AG10803 (cell line): Measurements from ENCODE around the gene HABP4.

ENCODE experiments used
- DNase-seq: peaks from one replicate; pipeline ENCODE4 v3.0.0; 2010; ENCODE audit warnings: low read depth
- H3K4me3 ChIP-seq: 2 replicates; pipeline ENCODE4 v1.5.1; 2011; ENCODE audit warnings: mild to moderate bottlenecking, low read length, control low read depth
- CTCF ChIP-seq: conservative IDR thresholded peaks from 2 replicates; pipeline ENCODE4 v1.5.1; 2011; ENCODE audit warnings: mild to moderate bottlenecking, low read length, control low read depth, inconsistent platforms

The HABP4 gene

GRCh38 chr9:96510258-96510657, 60.3 kb downstream of the HABP4 start:
- H3K4me3 ChIP-seq: no peak overlapping the region
- peak; percentile 50 for DNase-seq
- TF ChIP-seq CTCF: no peak

- TF ChIP-seq CTCF: no peak
- no peak for DNase-seq
- no peak overlapping the region for H3K4me3 ChIP-seq
Observed at GRCh38 chr9:96512240-96512639, 62.3 kb downstream of the HABP4 start.

GRCh38 chr9:96513622-96514021, 63.7 kb downstream of the HABP4 start:
- DNase-seq: peak; percentile 63
- no peak overlapping the region for H3K4me3 ChIP-seq
- no peak for TF ChIP-seq CTCF

- peak; percentile 91 for DNase-seq
- H3K4me3 ChIP-seq: peak overlapping the region; percentile 44
- TF ChIP-seq CTCF: no peak
Observed at GRCh38 chr9:96514108-96514799, 64.3 kb downstream of the HABP4 start.

DNA sequence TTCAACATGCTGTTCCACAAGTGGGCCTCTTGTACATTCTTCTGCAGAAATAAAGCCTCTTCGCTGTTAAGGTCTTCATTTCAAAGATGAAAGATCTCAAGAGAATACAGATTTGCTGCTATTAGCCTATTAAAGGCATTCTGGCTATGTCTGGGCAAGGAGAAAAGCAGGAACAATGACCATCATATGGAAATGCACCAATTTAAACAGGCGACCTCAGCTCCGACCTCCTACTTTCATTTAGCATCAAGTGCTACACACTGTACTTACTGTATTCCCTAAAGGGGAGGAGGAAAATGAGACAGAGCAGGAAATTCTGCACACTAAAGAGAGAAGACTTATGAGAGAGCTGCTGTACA, 64.8 kb downstream of the HABP4 start:
- DNase-seq: peak; percentile 26
- peak overlapping the region; percentile 44 for H3K4me3 ChIP-seq
- no peak for TF ChIP-seq CTCF

DNA sequence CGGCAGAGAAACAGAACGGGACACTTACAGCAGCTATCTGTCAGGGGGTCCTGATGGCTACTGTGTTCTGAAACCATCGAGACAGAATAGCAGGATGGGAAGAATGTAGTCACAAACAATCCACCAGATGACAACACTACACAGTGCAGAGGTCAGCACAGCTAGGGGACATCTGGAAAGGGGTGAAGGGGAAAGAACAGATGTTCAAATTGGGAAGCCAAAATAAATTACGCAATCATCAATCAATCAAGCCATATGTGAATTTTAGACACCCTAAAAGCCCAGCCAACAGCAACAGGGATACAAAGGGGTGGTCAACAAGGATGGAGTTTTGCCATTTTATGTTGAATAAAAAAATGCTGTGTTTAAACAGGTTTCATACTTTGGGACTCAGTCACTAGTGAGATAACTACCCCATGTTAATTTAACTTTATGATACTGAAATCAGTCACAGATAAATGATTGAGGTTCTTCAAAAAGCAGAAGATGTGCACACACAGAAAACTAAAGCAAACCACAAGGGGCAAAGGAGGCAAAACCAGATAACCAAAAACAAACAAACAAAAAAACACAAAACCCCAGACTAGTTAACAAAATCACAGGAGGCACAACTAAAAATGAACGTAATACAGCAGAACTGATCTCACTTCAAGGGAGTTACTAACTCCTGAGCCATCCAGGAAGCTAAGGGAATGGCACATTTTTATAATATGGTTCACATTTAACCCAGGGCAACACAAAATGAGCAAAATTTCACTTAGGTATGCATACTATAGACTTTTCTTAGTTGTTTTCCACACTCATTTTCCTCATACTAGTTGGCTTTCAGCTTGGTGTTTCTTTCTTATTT, 65.9 kb downstream of the HABP4 start:
- H3K4me3 ChIP-seq: peak overlapping the region; percentile 44

More for the DNA sequence above, 65.9 kb downstream of the HABP4 start:
- DNase-seq: peak; percentile 77
- TF ChIP-seq CTCF: no peak
